ENCODE results near the gene AFF4.
A peak's percentile ranks its signal among the peaks of the same experiment; 100 is the strongest.
"Not testable (repeated sequence)": the region's sequence is repeated elsewhere in the genome, so short reads cannot be mapped to it uniquely, and the experiment has no call there.

Gene AFF4

GRCh38 chr5:132963171-132964104 lies at the start of gene AFF4:
Gene AFF4, minus strand, starts transcription at chr5:132963634. Its CDS starts 26,445 bp downstream, at chr5:132937189.
- no peaks in the 10 kb centered on the region for H3K9me3 Mint-ChIP-seq
- peak within 1 kb of the TSS; percentile 95 for H3K4me3 Mint-ChIP-seq
- peaks cover 26% of the 10 kb centered on the region for H3K4me1 Mint-ChIP-seq
- CTCF ChIA-PET = no interaction called here
- peaks cover 14% of the 10 kb centered on the region for H3K36me3 Mint-ChIP-seq
- no peaks in the 10 kb centered on the region for H3K27me3 Mint-ChIP-seq
- H3K27ac Mint-ChIP-seq = peak within 1 kb of the TSS; percentile 96
- peak; percentile 91 for DNase-seq

GRCh38 chr5:133008455-133008854 lies 45.0 kb upstream of the AFF4 start:
- H3K9me3 Mint-ChIP-seq, H3K4me3 Mint-ChIP-seq, CTCF ChIA-PET, H3K27me3 Mint-ChIP-seq, H3K4me1 Mint-ChIP-seq, H3K27ac Mint-ChIP-seq, DNase-seq: not testable (repeated sequence)
- peaks cover 11% of the 10 kb centered on the region for H3K36me3 Mint-ChIP-seq

- Mint-ChIP-seq H3K36me3 (peaks cover 14% of the 10 kb centered on the region), H3K4me3 (no peak overlapping the region)
- CTCF ChIA-PET = no interaction called here
Measured at GRCh38 chr5:133006653-133007052, 43.2 kb upstream of the AFF4 start.

GRCh38 chr5:132999246-132999645 lies 35.8 kb upstream of the AFF4 start:
- no peaks in the 10 kb centered on the region for H3K27me3 Mint-ChIP-seq
- DNase-seq = no peak
- H3K36me3 Mint-ChIP-seq = peaks cover 19% of the 10 kb centered on the region
- no peaks in the 10 kb centered on the region for H3K9me3 Mint-ChIP-seq
- peaks cover under 1% of the 10 kb centered on the region for H3K4me1 Mint-ChIP-seq
- H3K27ac Mint-ChIP-seq = no peak overlapping the region
- CTCF ChIA-PET = no interaction called here
- no peak overlapping the region for H3K4me3 Mint-ChIP-seq

More at GRCh38 chr5:133006653-133007052, 43.2 kb upstream of the AFF4 start:
- H3K4me1 Mint-ChIP-seq = no peaks in the 10 kb centered on the region
- H3K9me3 Mint-ChIP-seq = no peaks in the 10 kb centered on the region
- no peak for DNase-seq
- H3K27me3 Mint-ChIP-seq = no peaks in the 10 kb centered on the region
- H3K27ac Mint-ChIP-seq = no peak overlapping the region

GRCh38 chr5:132998556-132998955 lies 35.1 kb upstream of the AFF4 start:
- Mint-ChIP-seq H3K4me3 (no peak overlapping the region), H3K27me3 (no peaks in the 10 kb centered on the region), H3K9me3 (no peaks in the 10 kb centered on the region), H3K4me1 (peaks cover 2% of the 10 kb centered on the region), H3K36me3 (peaks cover 17% of the 10 kb centered on the region), H3K27ac (no peak overlapping the region)
- CTCF ChIA-PET = no interaction called here
- no peak for DNase-seq

GRCh38 chr5:132996307-132996706 lies 32.9 kb upstream of the AFF4 start:
- no peak overlapping the region for H3K4me3 Mint-ChIP-seq
- peaks cover 2% of the 10 kb centered on the region for H3K4me1 Mint-ChIP-seq
- H3K27me3 Mint-ChIP-seq = no peaks in the 10 kb centered on the region
- no peaks in the 10 kb centered on the region for H3K9me3 Mint-ChIP-seq
- no peak overlapping the region for H3K27ac Mint-ChIP-seq
- CTCF ChIA-PET = no interaction called here
- H3K36me3 Mint-ChIP-seq = peaks cover 9% of the 10 kb centered on the region
- no peak for DNase-seq

GRCh38 chr5:132987531-132988408 lies 24.3 kb upstream of the AFF4 start:
- CTCF ChIA-PET = no interaction called here

GRCh38 chr5:132982971-132983370 lies 19.5 kb upstream of the AFF4 start:
- DNase-seq, H3K4me3 Mint-ChIP-seq, H3K9me3 Mint-ChIP-seq, H3K27ac Mint-ChIP-seq, H3K36me3 Mint-ChIP-seq, H3K4me1 Mint-ChIP-seq, H3K27me3 Mint-ChIP-seq, CTCF ChIA-PET: not testable (repeated sequence)

More at GRCh38 chr5:132987531-132988408, 24.3 kb upstream of the AFF4 start:
- Mint-ChIP-seq H3K9me3 (no peaks in the 10 kb centered on the region), H3K27me3 (no peaks in the 10 kb centered on the region), H3K4me3 (no peak overlapping the region), H3K36me3 (no peaks in the 10 kb centered on the region), H3K4me1 (no peaks in the 10 kb centered on the region), H3K27ac (no peak overlapping the region)
- no peak for DNase-seq

GRCh38 chr5:132981288-132981687 lies 17.9 kb upstream of the AFF4 start:
- Mint-ChIP-seq H3K4me3 (no peak overlapping the region), H3K9me3 (peaks cover 4% of the 10 kb centered on the region), H3K36me3 (peaks cover 3% of the 10 kb centered on the region), H3K27ac (no peak overlapping the region), H3K4me1 (no peaks in the 10 kb centered on the region), H3K27me3 (peaks cover 3% of the 10 kb centered on the region)
- CTCF ChIA-PET = no interaction called here
- no peak for DNase-seq

- Mint-ChIP-seq H3K36me3 (peaks cover 3% of the 10 kb centered on the region), H3K27ac (no peak overlapping the region), H3K4me1 (no peaks in the 10 kb centered on the region), H3K9me3 (peaks cover 4% of the 10 kb centered on the region), H3K4me3 (no peak overlapping the region), H3K27me3 (peaks cover 3% of the 10 kb centered on the region)
- CTCF ChIA-PET = no interaction called here
- DNase-seq = no peak
Measured at GRCh38 chr5:132979976-132980375, 16.5 kb upstream of the AFF4 start.

- H3K4me1 Mint-ChIP-seq = no peaks in the 10 kb centered on the region
- no peak overlapping the region for H3K4me3 Mint-ChIP-seq
- peaks cover 3% of the 10 kb centered on the region for H3K36me3 Mint-ChIP-seq
- H3K27ac Mint-ChIP-seq = no peak overlapping the region
- peaks cover 3% of the 10 kb centered on the region for H3K27me3 Mint-ChIP-seq
- no peak for DNase-seq
- CTCF ChIA-PET = no interaction called here
- peaks cover 4% of the 10 kb centered on the region for H3K9me3 Mint-ChIP-seq
Measured at GRCh38 chr5:132979367-132979940, 16.0 kb upstream of the AFF4 start.

- H3K4me1 Mint-ChIP-seq = no peaks in the 10 kb centered on the region
- H3K27ac Mint-ChIP-seq = no peak overlapping the region
- H3K27me3 Mint-ChIP-seq = peaks cover 3% of the 10 kb centered on the region
- H3K4me3 Mint-ChIP-seq = no peak overlapping the region
- H3K36me3 Mint-ChIP-seq = peaks cover 3% of the 10 kb centered on the region
- H3K9me3 Mint-ChIP-seq = peaks cover 4% of the 10 kb centered on the region
- DNase-seq = no peak
- CTCF ChIA-PET = no interaction called here
Measured at GRCh38 chr5:132976852-132977251, 13.4 kb upstream of the AFF4 start.

- H3K27me3 Mint-ChIP-seq = not testable (repeated sequence)
Measured at GRCh38 chr5:132972436-132972828, 9.0 kb upstream of the AFF4 start.

More at GRCh38 chr5:132972436-132972828, 9.0 kb upstream of the AFF4 start:
- H3K4me3 Mint-ChIP-seq, DNase-seq, H3K4me1 Mint-ChIP-seq, H3K36me3 Mint-ChIP-seq, H3K9me3 Mint-ChIP-seq, H3K27ac Mint-ChIP-seq: not testable (repeated sequence)
- CTCF ChIA-PET = interaction anchor here (0.5 to 0.6 kb wide), 2 partner anchors 17 to 45 kb away, joined by 3 to 4 read pairs; no protein-coding TSS in a partner anchor

Measured in activated naive CD4-positive, alpha-beta T cell treated with anti-CD3 and anti-CD28 coated beads, Interleukin-2, amount 10 ng/mL, durations not matched to agents 7 days and 5 days (primary cell).